GM18867 (cell line): Measurements from ENCODE around the gene CDK14.

Experiments
- ATAC-seq: cut with Tn5 transposase; IDR thresholded peaks from one replicate; pipeline ENCODE4 v1.9.1; 2021; ENCODE audit warnings: mild to moderate bottlenecking, moderate library complexity; ENCODE audit not compliant: unreplicated experiment

Gene CDK14

DNA sequence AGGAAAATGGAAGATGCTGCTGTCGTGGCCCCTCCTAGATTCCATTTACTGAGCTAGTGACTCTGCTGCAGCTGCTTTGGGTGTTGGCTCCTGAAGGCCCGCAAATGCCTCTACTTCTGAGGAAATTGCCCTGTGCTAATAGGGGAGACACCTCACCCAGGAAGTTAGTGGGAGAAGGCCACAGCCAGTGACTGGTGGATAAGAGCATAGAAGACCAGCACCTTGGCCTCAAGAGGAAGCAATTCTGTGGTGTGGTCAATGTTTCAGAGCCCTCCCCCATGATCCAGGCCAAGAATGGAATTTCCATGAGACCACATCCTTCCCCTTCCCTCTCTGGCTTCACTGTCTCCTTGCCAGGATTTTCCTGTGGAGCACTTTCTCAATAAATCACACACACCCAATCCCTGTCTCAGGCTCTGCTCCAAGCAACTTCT lies 643.1 kb downstream of the CDK14 start:
- ATAC-seq = no peak

DNA sequence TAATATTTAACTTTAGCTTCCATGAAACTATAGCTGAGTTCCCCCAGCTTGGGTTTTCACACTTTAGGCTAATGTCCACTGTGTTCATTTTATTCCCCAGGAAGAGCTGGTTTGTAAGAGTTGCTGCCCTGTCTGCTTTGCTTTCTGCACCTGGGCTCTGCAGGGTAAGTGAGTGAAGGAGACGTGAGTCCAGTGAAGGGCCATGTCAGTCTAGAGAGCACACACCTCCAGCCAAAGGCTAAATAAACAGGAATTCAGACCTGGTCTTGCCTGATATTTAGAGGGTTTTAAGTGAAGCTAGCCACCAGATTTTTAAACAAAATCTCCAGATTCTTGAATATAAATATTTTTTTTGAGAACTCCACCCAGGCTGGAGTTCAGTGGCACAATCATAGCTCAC lies 643.7 kb downstream of the CDK14 start:
- no peak for ATAC-seq

DNA sequence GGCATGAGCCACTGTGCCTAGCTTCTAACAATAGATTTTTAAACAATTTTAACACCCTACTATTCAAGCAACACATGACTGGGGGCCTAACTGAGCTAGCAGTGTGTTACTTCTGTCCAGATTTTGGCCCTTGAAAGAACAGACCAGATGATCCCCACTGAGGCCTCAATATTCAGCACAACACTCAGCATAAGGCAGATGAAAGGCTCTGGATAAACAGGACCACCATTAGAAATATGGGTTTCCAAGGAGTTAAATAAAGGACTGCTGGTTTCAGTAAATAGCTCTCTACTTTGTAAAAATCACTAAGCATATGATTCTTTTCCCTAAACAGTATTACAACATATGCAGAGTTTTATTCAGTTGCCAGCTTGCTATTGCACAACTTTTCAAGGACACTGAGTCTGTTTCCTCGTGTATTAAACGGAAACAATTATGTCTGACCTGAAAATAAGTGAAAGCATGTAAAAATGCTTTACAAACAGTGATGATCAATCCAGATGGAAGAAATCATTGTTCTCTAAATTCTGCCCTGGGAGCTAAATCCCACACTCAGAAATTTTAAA lies 644.3 kb downstream of the CDK14 start:
- ATAC-seq = no peak

DNA sequence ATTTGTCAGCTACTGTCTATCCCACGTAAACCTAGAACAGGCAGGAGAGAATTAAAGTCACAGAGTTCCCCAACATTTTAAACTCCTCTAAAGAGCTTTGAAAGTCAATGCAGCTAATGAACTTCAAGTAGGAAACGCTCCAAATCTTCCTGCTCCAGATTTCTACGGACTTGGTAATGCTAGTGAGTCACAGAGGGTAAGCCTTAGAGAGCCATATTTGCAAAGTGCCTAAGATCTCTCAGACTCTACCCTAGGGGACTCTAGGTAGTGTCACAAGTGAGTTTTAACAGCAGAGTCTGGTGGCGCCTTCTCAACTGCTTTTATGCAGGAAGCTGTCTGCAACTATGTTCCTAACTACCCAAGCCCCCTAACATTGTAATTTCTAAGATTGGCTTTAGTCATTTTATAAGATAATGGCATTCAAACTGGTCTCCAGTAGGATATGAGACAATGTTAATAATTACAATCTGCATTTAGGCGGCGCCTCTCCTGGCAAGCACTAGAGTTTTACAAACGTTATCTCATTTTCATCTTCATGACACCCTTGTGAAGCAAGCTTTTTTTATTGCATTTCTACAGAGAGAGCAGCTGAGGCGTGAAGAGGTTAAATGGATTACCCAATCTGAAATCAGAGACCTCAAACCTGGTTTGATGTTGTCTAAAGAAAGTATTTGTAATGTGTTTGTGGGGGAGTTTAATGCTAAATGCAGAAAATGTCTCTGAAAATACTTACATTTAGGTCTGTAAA lies 646.1 kb downstream of the CDK14 start:
- no peak for ATAC-seq

DNA sequence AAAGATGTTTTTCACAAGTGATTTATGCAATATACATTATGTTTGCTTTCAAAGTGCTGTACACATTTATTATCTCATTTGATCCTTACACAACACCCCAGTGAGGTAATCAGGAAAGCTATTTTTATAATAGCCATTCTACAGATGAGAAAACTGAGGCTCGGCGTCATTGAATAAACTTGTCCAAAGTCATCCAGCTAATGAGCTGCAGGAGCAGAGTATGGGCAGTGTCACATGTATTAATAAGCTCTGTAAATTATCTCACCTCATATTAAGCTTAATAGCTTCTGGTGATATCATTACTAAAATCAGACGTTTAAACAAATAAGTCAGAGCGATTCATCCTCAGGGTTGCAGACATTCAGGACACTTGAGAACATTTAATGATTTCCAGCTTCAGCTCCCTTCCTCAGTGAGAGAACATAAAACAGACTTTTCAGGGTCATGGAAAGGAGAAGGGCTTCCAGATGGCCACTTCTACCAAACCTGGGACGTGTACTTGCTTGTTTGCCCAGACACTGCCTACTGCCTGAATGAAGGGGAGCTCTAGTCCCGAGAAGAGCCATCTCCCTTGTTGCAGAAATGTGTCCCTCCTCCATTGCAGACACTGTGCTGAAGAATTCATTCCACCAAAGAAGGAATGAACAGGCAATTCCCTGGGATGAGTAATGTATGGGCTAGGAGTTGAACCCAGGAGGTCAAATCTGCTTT lies 647.6 kb downstream of the CDK14 start:
- no peak for ATAC-seq

DNA sequence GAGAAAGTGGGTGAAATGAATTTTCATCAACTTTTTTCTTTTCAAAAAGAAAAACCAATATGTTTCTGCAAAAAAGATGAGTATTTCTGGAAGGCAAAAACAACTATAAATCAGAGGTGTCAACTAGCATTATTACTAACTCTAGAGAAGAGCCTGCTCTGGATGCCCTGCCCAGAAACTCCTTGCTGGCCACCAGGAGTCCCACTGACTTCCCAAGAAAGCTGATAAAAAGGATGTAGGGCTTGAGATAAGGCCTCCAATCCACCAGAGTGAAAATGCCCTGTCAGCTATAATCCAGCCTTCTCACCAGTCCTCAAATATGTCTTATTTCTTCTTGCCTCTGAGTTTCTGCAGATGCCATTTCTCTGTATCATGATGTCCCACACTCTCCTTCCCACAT lies 651.4 kb downstream of the CDK14 start:
- ATAC-seq = no peak

DNA sequence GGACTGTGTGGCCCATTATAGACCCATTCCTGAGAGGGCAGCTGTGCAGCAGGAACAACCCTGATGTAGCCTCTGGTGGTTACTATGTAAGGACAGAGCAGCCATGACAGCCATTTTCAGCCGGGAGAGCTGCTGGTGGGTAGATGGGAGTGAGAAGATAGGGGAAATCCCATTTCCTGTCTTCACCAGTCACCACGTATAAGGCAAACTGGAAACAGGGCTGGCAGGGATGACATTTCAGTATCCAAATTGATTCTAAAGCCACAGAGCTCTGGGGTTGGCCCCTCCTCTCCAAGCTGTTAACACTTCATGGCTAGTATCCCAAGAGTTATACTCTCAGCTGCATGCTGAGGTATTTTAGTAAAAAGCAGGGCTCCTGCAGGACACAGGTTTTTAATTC lies 652.9 kb downstream of the CDK14 start:
- no peak for ATAC-seq

DNA sequence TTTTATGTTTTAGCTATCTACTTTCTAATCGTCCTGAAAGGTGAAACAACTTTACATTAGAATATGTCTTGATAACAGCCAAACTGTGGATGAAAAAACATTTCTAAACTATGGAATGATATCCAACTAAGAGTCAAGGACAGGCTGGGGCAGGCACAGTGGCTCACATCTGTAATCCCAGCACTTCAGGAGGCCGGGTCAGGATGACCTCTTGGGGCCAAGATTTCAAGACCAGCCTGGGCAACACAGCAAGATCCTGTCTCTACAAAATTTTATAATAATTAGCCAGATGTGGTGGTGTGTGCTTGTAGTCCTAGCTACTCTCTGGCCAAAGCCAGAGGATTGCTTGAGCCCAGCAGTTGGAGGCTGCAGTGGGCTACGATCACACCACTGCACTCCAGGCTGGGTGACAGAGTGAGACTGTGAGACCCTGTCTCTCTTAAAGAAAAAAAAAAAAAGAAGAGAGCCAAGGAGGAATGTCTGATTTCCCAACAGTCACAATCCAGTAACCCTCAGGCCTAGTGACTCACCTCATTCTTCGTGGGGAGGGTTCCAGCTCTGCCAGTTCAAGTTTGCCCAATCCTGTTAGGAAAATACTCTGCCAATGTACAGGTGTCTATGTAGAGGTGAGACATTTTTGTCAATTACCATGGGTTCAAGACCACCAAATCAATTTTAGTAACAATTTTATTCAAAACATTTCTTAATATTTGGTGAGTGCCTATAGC lies 653.5 kb downstream of the CDK14 start:
- ATAC-seq = no peak

DNA sequence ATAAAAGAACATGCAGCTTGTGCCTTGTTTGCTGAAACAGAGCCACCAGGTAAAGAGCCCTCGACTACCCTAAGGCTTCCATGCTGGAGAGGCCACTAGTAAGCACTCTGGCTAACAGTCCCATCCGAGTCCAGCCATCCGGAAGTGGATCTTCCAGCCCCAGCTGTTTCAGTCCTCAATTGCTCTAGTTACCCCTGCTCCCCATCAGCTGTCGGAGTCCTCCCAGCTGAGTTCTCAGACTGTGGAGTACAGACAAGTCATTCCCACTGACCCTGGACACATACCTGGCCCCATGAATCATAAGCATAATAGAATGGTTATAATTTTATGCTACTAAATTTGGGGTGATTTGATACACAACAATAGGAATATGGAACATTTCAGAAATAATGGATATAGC lies 654.6 kb downstream of the CDK14 start:
- ATAC-seq = no peak

DNA sequence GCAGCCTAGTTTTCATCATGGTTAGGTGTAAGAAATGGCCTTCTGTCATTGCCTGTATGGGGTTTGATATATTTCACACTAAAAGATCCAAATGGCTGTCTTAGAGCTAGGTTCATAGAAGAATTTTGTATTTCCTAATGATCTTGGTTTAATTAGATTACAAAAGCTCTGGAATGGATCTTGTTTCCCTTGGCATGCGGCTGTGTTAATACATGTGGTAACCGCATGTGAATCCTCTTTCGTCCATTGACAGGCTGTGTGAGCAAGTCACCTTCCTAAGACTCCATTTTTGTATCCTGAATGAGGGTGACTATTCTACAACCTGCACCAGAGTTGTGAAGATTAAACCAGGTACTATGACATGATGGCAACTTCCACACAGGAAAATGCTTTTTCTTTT lies 655.8 kb downstream of the CDK14 start:
- no peak for ATAC-seq
